ENCODE measurements around the gene PHACTR1.

Gene PHACTR1

DNA sequence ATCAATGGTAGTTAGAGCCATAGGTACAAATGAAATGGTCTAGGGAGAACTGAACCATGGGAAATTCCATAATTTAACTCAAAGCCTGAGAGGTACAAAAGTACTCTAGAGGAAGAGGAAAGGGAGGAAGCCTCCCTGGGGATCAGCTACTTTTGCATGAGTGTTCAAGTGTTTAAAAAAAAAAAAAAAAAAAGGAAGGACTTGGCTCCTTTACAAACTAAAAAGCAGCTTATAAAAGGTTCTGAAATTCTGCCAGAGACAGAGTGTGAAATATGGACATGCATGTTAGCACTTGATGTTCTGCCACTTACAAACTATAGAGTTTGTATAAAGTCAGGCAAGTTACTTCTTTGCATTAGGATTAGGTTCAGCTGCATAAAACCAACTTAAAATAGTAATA is 321.7 kb downstream of the PHACTR1 start:
- no peak for DNase-seq

DNA sequence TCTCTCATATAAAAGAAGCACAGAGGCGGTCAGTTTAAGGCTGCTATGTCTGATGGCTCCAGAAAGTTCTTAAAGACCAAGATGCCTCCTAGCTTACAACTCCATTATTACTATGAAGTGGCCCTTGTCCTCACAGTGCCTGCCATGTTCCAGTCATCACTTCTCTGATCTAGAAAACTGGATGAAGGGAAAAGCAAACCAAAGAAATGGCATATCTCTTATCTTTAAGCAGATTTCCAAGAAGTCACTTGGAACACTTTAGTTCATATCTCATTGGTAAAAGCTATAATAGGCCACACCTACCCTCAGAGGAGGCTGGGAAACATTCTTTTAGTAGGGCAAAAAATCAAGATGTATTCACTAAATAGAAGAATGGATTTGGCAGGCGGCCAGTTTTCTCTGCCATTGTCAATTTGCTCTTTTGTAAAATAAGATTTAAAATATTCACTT is 322.2 kb downstream of the PHACTR1 start:
- no peak for DNase-seq

DNA sequence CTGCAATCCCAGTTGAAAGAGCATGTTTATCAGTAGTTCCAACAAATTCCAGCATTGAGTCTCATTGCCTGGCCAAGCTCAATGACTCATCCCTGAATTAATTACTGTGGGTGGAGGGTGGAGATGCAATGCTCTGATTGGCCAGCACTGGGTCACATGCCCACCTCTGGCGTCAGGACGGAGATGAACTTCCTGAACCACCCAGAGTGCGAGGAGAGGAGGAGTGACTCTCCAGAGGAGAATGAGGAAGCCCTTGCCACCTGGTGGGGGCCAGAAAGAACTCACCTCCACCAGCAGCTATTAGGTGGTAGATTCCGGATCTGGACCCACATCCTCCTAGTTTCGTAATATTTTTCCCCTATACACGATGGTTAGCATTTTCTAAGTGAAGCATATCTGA is 327.8 kb downstream of the PHACTR1 start:
- no peak for DNase-seq

DNA sequence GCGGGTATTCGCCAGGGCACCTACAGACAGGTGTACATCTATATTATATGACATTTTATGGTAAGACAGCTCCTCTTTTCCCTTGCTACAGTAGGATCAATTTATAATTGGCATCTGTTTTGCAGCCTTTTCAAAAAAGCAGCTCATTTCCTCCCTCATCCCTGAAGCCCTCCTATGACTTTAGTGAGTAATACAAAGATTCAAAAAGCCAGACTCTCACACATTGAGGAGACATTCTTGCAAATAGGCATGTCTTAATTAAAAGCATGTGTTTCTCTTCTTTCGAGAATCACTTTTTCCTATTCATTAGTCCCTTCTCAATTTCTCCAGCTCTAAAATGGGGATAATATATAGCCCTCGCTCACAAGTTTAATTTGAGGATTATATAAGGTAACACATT is 328.3 kb downstream of the PHACTR1 start:
- no peak for DNase-seq

DNA sequence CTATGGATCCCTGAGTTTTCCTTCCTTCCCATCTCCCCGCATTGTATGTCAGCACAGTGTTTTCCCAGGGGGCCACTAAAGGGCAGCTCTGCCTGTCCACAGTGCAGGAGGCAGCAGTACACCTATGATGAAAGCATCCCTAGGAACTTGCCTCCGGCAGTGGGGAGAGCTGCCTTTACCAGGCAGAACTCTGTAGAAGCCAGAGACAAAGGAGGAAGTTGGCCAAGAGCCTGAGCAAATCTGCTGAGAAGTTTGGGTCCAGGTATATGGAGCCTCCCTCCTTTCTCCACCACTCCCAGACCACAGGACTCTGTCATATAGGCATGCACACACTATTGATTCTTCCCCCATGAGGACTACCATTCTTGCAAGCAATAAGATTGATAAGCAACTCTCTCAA is 329.1 kb downstream of the PHACTR1 start:
- DNase-seq = no peak

DNA sequence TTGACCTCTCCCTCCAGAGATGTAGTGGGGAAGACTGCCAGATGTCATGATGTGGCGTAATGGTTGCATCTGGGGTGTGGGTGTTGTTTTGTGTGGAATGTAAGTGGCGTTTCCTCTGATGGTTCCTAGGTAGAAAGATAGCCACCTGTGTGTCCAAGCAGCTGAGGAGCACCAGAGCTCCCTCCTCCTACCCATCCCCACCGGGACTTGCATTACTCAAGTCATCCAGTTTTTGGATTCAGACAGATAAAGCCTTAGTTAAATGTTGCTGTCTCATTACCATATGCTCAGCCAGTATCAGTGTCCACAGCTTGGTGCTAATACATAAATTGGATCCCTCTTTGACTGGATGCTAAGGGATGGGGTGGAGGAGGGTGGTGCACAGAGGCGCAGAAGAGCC is 329.5 kb downstream of the PHACTR1 start:
- no peak for DNase-seq

GRCh38 chr6:13048113-13048512 is 331.5 kb downstream of the PHACTR1 start:
- no peak for DNase-seq

- no peak for DNase-seq
Observed at GRCh38 chr6:13049666-13050254, 333.2 kb downstream of the PHACTR1 start.

GRCh38 chr6:13053006-13053461 is 336.5 kb downstream of the PHACTR1 start:
- no peak for DNase-seq

DNA sequence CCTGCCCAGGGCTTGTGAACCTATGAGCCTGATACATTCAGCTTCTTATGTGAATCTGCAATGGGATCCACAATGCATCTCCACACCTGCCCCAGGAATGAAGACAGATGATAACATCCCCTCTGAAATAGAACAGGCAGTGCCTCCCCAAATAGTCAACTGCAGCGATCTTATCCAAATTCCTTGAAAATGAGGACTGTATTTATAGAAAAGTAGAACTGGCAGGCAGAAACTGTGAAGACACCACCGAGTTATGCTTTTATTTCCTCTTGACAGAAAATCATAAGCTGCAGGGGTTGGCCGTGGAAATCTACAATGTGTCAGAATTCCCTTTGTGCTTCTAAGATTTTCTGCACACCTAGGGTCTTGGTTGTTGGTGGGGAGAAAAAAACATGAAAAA is 341.5 kb downstream of the PHACTR1 start:
- DNase-seq = no peak

GRCh38 chr6:13059026-13059425 is 342.5 kb downstream of the PHACTR1 start:
- DNase-seq = no peak

DNA sequence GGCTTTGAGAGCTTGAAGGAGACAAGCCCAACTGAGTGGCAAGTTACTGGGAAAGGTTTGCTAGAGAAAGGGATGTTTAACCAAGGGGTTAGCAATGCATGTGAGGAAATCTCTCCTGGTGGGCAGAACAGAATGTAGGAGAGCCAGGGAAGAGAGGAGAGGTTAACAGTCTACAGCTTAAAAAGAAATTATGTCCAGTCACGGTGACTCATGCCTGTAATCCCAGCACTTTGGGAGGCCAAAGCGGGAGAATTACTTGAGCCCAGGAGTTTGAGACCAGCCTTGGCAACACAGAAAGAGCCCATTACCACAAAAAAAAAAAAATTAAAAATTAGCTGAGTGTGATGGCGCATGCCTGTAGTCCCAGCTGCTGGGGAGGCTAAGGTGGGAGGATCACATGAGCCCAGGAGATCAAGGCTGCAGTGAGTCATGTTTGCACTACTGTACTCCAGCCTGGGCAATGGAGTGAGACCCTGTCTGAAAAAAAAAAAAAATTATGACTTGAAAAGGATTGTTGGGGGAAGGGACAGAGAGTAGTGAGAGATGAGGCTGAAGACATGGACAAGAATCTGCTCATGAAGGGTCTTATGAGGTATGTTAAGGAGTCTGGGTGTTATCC is 346.8 kb downstream of the PHACTR1 start:
- DNase-seq = no peak

GRCh38 chr6:13065581-13065980 is 349.0 kb downstream of the PHACTR1 start:
- DNase-seq = no peak

DNA sequence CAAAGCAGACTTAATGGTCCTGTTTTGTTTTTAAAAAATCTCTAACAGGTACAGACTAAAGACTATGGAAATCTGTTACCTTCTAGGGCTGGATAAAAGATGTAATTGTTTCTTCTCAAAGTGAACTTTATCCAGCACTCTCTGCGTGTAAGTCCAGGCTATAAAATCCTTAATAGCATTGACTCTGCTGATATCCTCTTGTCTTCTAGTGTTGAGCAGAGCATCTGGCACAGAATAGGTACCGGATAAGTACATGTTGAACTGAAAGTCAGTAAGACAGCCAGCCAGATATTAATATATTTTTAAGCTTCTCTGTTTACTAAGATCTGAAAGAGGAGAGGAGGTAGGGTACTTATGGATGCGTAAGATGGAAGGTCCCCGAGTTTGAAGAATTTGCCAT is 349.5 kb downstream of the PHACTR1 start:
- DNase-seq = no peak

DNA sequence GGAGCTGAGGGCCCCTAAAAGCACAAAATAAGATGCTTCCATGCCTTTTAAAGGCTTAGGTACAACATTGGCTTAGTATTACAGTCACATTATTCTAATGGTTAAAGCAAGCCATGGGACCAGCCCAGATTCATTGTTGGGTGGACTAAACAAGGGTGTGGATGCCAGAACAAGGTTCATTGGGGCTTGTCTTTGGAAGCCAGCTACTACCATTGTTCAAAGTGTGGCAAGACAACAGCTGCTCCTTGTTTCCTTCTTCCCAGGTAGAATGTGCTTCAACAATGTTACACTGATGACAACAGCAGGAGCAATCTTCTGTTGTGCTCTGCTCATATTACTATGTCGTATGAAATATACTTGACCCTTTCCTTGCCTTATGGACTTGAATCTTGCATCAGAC is 350.3 kb downstream of the PHACTR1 start:
- DNase-seq = no peak

DNA sequence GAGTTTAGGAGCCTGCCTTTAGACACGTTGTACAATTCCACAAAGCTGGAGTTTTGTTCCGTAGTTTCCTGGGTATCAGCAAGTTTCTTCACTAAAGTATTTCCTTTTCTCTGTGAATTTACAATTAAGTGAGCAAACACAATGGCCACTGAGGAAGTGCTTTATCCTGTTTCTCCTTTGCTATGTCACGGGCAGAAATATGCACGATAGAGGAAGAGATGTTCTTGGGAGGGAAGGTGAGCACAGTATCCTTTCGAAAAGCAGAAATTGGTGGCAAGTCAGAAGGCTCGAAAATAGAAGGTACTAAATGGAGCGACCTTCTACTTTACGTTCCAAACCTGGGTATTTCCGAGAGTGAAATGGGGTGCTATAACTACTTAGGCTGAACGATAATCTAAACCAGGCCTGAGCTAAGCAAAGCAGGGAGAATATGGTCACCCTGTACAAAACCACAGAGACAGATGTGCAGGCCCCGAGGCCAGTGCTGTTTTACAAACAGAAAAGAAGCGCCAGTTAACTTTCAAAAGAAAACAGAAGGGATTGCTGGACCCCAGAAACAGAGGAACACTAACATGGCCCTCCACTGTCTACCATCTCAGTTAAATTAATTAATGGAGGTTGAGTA is 352.1 kb downstream of the PHACTR1 start:
- no peak for DNase-seq

DNA sequence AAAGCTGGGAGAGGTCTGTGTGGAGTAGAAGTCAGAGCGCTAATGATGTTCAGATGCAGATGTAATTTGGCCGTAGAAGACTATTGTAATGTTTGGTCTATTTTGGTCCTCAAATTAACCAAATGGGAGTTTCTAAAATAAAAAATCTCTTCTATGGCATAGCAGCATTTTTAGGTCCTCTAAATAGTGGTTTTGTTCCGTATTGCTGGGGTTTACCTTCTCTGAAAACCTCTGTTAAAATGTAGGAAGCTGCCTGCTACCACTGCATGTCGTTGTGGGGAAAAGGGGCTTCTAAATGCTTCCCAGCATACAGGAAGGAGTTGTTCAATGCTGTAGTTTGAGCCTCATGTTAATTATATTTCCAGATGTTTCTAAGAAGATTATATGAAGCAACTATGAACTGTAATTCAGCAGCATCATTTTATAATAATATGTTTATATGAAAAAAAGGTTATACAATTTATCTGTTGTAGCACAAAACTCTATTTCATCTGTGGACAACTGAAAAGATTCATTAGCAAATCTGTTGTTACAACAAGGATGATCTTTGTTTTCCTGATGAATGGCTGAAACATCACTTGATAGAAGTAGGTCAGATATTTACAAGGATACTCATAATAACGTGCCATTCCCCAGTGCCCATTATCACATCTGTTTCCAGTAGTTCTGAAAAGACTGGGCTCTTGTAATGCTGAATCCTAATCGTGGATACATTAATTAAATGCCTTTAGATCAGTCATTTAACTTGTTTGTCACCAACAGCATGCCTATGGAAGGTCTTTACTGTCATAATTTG is 355.2 kb downstream of the PHACTR1 start:
- no peak for DNase-seq

GRCh38 chr6:13072686-13073347 is 356.2 kb downstream of the PHACTR1 start:
- no peak for DNase-seq

GRCh38 chr6:13074415-13075140 is 358.0 kb downstream of the PHACTR1 start:
- DNase-seq = no peak

GRCh38 chr6:13075141-13075845 is 358.7 kb downstream of the PHACTR1 start:
- DNase-seq = no peak

GRCh38 chr6:13076575-13076974 is 360.0 kb downstream of the PHACTR1 start:
- DNase-seq = no peak

- no peak for DNase-seq
Observed at GRCh38 chr6:13077117-13077516, 360.6 kb downstream of the PHACTR1 start.

All from CD4-positive, alpha-beta T cell treated with Interleukin-17A for 1 hour (primary cell).